ENCODE measurements around the gene SMAD3.

- TF ChIP-seq CTCF (IDR thresholded peaks at IDR 0.05) (no peak), EP300 (IDR thresholded peaks at IDR 0.05) (no peak), POLR2AphosphoS5 (IDR thresholded peaks at IDR 0.05) (no peak)
Observed at GRCh38 chr15:67098768-67099282, 33.4 kb downstream of the SMAD3 start.

Measured in esophagus muscularis mucosa (tissue), 4 donors.